K562 (cell line): ENCODE results near the gene KCNIP2. TPM values are rescaled to one million over a fixed set of nuclear protein-coding genes. Genes with fewer than 3 reads are reported as not detected.
A peak's percentile ranks its signal among the peaks of the same experiment; 100 is the strongest.

ENCODE experiments used
- CTCFL ChIP-seq: IDR thresholded peaks from 2 replicates; pipeline ENCODE4 v1.6.1; 2011; ENCODE audit warnings: borderline replicate concordance, low read depth, mild to moderate bottlenecking, moderate library complexity, low read length; ENCODE audit not compliant: insufficient read depth, poor library complexity, severe bottlenecking
- E2F4 ChIP-seq: sonication (generic); formaldehyde crosslinking; IDR thresholded peaks from 2 replicates; pipeline ENCODE4 v1.8.0; 2022; ENCODE audit warnings: mild to moderate bottlenecking, low read depth, missing genetic modification reagents
- ELK1 ChIP-seq: sonication (generic); formaldehyde crosslinking; IDR thresholded peaks from 2 replicates; pipeline ENCODE4 v1.8.1; 2022; ENCODE audit warnings: missing genetic modification reagents
- NKRF ChIP-seq: fragments of 450-650 bp; IDR thresholded peaks from 2 replicates; pipeline ENCODE4 v1.6.1; 2016; ENCODE audit warnings: borderline replicate concordance
- YY1 ChIP-seq, 3 experiments: IDR thresholded peaks; 2 replicates each; pipeline ENCODE4 v1.6.1; 2011; ENCODE audit warnings: low read length in 2 of 3, mild to moderate bottlenecking in 2 of 3, moderate library complexity in 2 of 3, borderline replicate concordance in 1 of 3, control low read depth in 1 of 3, low read depth in 1 of 3; ENCODE audit not compliant: insufficient read depth in 3 of 3, insufficient replicate concordance in 2 of 3, control insufficient read depth in 1 of 3, insufficient read length in 1 of 3; ENCODE audit errors: extremely low read depth in 1 of 3
- ZNF324 ChIP-seq: fragments of 250-450 bp; sonication (Bioruptor Pico); IDR thresholded peaks from 2 replicates; pipeline ENCODE4 v1.4.0; 2020; ENCODE audit warnings: mild to moderate bottlenecking
- ZNF551 ChIP-seq: fragments of 250-450 bp; sonication (Bioruptor Pico); IDR thresholded peaks from 2 replicates; pipeline ENCODE4 v1.5.0; 2021; ENCODE audit warnings: mild to moderate bottlenecking, moderate library complexity
- polyA plus RNA-seq, 8 experiments: library from polyadenylated mRNA; depleted of rRNA in 4 of 8; stranded (reverse) in 5 of 8; unstranded in 3 of 8; fragments of >200 nt; fragmentation: Nextera tagmentation in 2 of 8; fragmentation: Illumina TruSeq in 1 of 8; extraction: Ambion mirVana in 2 of 8; extraction: Trizol in 1 of 8; gene quantifications; 2 replicates each; pipeline versions ENCODE4 v1.2.1 to v1.2.3, GENCODE V29; 2011 to 2014; ENCODE audit warnings: inconsistent platforms in 1 of 8, missing spikeins in 1 of 8
- total RNA-seq, 7 experiments: library from RNA; depleted of rRNA in 6 of 7; stranded (reverse); fragments of >200 nt in 6 of 7; fragmentation: Illumina TruSeq in 2 of 7; extraction: Trizol in 2 of 7; gene quantifications; 2 replicates each; pipeline versions ENCODE4 v1.2.1 to v1.2.3, GENCODE V29; 2011 to 2021; ENCODE audit warnings: low replicate concordance in 1 of 7
- TF ChIP-seq, protein P1 (sequence below), 2 experiments: fragments of 450-650 bp; IDR thresholded peaks; 2 replicates each; pipeline ENCODE4 v1.6.1; 2018; ENCODE audit warnings: mild to moderate bottlenecking in 2 of 2, low read depth in 1 of 2; ENCODE audit not compliant: partially characterized antibody in 2 of 2
- TF ChIP-seq, protein P2 (sequence below), 2 experiments: fragments of 450-650 bp in 1 of 2; sonication (generic) in 1 of 2; formaldehyde crosslinking in 1 of 2; IDR thresholded peaks in 1 of 2; conservative IDR thresholded peaks in 1 of 2; 2 replicates each; pipeline versions ENCODE4 v1.6.1 to v1.8.1; 2016 to 2023; ENCODE audit warnings: mild to moderate bottlenecking in 2 of 2, moderate library complexity in 2 of 2, inconsistent platforms in 1 of 2, missing genetic modification reagents in 1 of 2
- TF ChIP-seq, protein P3 (sequence below): fragments of 450-650 bp; IDR thresholded peaks from 2 replicates; pipeline ENCODE4 v1.6.1; 2016; ENCODE audit warnings: missing biosample characterization, missing genetic modification characterization

KCNIP2 gene
- total and polyA plus RNA-seq, 9 of the 15 experiments (the other 6 are each of a cell fraction or from before 2014, with no cell fraction given): 2.5 to 7.6 (median 4.1) TPM

DNA sequence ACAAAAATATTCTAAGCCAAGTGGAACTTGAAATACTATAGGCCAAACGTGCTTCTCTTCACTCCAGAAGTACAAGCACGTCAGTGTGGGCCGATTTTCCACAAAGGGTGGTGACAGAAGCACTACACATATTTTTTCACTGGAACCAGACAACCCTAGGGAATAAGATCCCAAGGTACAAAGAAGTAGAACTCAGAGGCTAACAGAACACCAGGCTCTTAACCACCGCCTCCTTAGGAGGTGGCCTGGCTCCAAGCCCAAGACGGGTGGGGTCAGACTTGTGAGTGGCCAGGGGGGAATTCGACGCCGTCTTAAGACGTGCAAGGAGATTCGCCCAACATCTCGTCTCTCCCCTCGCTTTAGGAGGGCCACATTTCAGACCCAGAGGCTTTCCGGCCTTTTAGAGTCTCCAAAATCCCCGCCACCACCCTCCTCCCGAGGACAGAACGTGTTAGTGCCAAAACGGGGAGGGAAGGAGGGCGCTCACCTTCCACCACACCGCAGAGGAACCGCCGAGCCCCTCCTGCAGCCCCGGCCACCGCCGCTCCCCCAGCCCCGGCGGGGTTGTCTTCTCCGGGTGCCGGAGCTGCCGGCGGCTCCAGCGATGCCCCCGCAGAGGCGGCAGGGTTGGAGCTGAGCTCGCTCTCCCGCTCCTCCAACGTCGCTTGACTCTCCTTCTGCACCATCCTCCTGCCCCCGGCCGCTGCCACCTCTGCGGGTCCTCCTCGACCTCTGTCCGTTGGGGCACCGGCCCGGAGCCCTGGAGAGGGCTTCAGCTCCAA, 26.1 kb downstream of the KCNIP2 start (continued):
- TF ChIP-seq, protein P1, sequence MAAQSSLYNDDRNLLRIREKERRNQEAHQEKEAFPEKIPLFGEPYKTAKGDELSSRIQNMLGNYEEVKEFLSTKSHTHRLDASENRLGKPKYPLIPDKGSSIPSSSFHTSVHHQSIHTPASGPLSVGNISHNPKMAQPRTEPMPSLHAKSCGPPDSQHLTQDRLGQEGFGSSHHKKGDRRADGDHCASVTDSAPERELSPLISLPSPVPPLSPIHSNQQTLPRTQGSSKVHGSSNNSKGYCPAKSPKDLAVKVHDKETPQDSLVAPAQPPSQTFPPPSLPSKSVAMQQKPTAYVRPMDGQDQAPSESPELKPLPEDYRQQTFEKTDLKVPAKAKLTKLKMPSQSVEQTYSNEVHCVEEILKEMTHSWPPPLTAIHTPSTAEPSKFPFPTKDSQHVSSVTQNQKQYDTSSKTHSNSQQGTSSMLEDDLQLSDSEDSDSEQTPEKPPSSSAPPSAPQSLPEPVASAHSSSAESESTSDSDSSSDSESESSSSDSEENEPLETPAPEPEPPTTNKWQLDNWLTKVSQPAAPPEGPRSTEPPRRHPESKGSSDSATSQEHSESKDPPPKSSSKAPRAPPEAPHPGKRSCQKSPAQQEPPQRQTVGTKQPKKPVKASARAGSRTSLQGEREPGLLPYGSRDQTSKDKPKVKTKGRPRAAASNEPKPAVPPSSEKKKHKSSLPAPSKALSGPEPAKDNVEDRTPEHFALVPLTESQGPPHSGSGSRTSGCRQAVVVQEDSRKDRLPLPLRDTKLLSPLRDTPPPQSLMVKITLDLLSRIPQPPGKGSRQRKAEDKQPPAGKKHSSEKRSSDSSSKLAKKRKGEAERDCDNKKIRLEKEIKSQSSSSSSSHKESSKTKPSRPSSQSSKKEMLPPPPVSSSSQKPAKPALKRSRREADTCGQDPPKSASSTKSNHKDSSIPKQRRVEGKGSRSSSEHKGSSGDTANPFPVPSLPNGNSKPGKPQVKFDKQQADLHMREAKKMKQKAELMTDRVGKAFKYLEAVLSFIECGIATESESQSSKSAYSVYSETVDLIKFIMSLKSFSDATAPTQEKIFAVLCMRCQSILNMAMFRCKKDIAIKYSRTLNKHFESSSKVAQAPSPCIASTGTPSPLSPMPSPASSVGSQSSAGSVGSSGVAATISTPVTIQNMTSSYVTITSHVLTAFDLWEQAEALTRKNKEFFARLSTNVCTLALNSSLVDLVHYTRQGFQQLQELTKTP (IDR thresholded peaks at IDR 0.05; ENCODE audit: low read depth in 1 of 2, partially characterized antibody in 2 of 2): no peak
- TF ChIP-seq YY1 (IDR thresholded peaks at IDR 0.05; ENCODE audit: borderline replicate concordance in 1 of 3, control insufficient read depth in 1 of 3, extremely low read depth in 1 of 3, insufficient read depth in 3 of 3, insufficient read length in 1 of 3, insufficient replicate concordance in 2 of 3, low read depth in 1 of 3, low read length in 2 of 3) (peak in 1 of 3 experiments; percentile 28), NKRF (peak; percentile 18; the same call in 1 of the 2 replicates), ELK1 (no peak), E2F4 (CRISPR knock-in tag) (no peak), ZNF324 (no peak), ZNF551 (CRISPR knock-in tag) (no peak), CTCFL (no peak)
- TF ChIP-seq, protein P2, sequence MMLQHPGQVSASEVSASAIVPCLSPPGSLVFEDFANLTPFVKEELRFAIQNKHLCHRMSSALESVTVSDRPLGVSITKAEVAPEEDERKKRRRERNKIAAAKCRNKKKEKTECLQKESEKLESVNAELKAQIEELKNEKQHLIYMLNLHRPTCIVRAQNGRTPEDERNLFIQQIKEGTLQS (IDR thresholded peaks at IDR 0.05): no peak
- TF ChIP-seq, protein P2 (CRISPR knock-in tag; conservative IDR thresholded peaks at IDR 0.05): no peak
- TF ChIP-seq, protein P3, sequence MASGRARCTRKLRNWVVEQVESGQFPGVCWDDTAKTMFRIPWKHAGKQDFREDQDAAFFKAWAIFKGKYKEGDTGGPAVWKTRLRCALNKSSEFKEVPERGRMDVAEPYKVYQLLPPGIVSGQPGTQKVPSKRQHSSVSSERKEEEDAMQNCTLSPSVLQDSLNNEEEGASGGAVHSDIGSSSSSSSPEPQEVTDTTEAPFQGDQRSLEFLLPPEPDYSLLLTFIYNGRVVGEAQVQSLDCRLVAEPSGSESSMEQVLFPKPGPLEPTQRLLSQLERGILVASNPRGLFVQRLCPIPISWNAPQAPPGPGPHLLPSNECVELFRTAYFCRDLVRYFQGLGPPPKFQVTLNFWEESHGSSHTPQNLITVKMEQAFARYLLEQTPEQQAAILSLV: no peak
